OCI-LY3 (cell line): ENCODE measurements around the gene FOXG1.

Experiments used
- CTCF ChIP-seq: fragments of 200-600, 300-600 bp; sonication (generic); IDR thresholded peaks from 2 replicates; pipeline ENCODE4 v1.5.1; 2014; ENCODE audit warnings: antibody characterized with exemption, low read length, low read depth
- EZH2phosphoT487 ChIP-seq: fragments of 200-600 bp; shearing (Covaris generic); IDR thresholded peaks from 2 replicates; pipeline ENCODE4 v1.6.1; 2018; ENCODE audit warnings: antibody characterized with exemption, mixed run types, low read depth

DNA sequence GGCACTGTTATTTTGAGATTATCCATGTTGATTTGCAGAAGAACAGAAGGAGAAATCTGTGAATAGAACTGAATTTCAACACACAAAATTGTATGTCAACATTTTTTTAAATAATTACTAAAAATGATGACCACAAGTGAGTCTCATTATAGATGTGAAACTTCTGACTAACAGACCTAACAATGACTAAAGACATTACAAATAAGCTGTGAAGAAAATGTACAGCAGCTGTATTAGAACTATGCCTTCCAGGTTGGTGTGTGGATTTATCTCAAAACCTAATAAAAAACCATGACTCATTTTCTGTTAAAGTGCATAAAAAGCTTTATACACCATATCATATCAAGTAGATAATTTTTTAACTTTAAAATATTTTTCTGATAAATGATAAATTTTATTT lies 22.5 kb upstream of the FOXG1 start:
- TF ChIP-seq CTCF (no peak), EZH2phosphoT487 (no peak)
